Panc1 (cell line): ENCODE measurements around the gene THUMPD2. TPM values are rescaled to one million over a fixed set of nuclear protein-coding genes. Genes with fewer than 3 reads are reported as not detected.

ENCODE experiments used
- ATAC-seq: fragments of 200-7000 bp; cut with Tn5 transposase; 2 replicates; pipeline ENCODE4 v1.9.1; 2020; ENCODE audit warnings: mild to moderate bottlenecking, moderate library complexity
- BruUV-seq: library from RNA; stranded (reverse); fragments of 400-500 nt; replicated peaks from 2 replicates; lab custom pipeline; 2021; lab: Mats Ljungman, UMichigan
- CTCF ChIA-PET: fragments of 300-600 bp; sonication (Branson Sonifier 250); formaldehyde crosslinking; loops from one replicate; lab custom pipeline; 2022; ENCODE audit warnings: antibody characterized with exemption; lab: Charles Lee
- POLR2A ChIA-PET: fragments of 300-600 bp; sonication (Branson Sonifier 250); formaldehyde crosslinking; loops from one replicate; lab custom pipeline; 2022; ENCODE audit warnings: antibody characterized with exemption; lab: Charles Lee
- DNase-seq: peaks from one replicate; pipeline ENCODE4 v3.0.0-alpha.2; 2010; ENCODE audit warnings: low read depth, low spot score
- H3K27ac ChIP-seq: 2 replicates; pipeline ENCODE4 v1.5.1; 2011; ENCODE audit warnings: mild to moderate bottlenecking, low read length, inconsistent platforms
- H3K27me3 ChIP-seq: fragments of 200-500 bp; sonication (Bioruptor generic); 2 replicates; pipeline ENCODE4 v1.6.0; 2014; ENCODE audit warnings: low read length, inconsistent platforms; ENCODE audit not compliant: control insufficient read depth, insufficient read depth
- H3K36me3 ChIP-seq: fragments of 200-500 bp; sonication (Bioruptor generic); 2 replicates; pipeline ENCODE4 v1.5.1; 2014; ENCODE audit warnings: inconsistent platforms, mild to moderate bottlenecking, low read length, moderate library complexity; ENCODE audit not compliant: control insufficient read depth, insufficient read depth
- H3K4me1 ChIP-seq: 2 replicates; pipeline ENCODE4 v1.5.1; 2011; ENCODE audit warnings: inconsistent platforms, mild to moderate bottlenecking, low read length, moderate library complexity; ENCODE audit not compliant: control insufficient read depth, insufficient read depth
- H3K4me3 ChIP-seq, 2 experiments: 2 replicates each; pipeline ENCODE4 v1.5.1; 2011 to 2012; ENCODE audit warnings: low read depth in 2 of 2, low read length in 2 of 2, mild to moderate bottlenecking in 2 of 2, inconsistent platforms in 1 of 2, moderate library complexity in 1 of 2
- H3K9me3 ChIP-seq: fragments of 200-500 bp; sonication (Bioruptor generic); 2 replicates; pipeline ENCODE4 v1.5.1; 2014; ENCODE audit warnings: low read depth, mild to moderate bottlenecking, inconsistent platforms, low read length, moderate library complexity; ENCODE audit not compliant: control insufficient read depth, insufficient read depth
- CTCF ChIP-seq: fragments of 450-650 bp; IDR thresholded peaks from 2 replicates; pipeline ENCODE4 v1.5.1; 2017; ENCODE audit warnings: mild to moderate bottlenecking
- POLR2AphosphoS5 ChIP-seq: IDR thresholded peaks from 2 replicates; pipeline ENCODE4 v1.6.1; 2012; ENCODE audit warnings: mild to moderate bottlenecking, low read depth, low read length, moderate library complexity
- REST ChIP-seq, 2 experiments: IDR thresholded peaks; 2 replicates each; pipeline ENCODE4 v1.6.1; 2011 to 2012; ENCODE audit warnings: low read depth in 2 of 2, control low read depth in 1 of 2, low read length in 1 of 2, mild to moderate bottlenecking in 1 of 2, moderate library complexity in 1 of 2; ENCODE audit not compliant: insufficient read depth in 1 of 2
- SIN3A ChIP-seq: IDR thresholded peaks from 2 replicates; pipeline ENCODE4 v1.6.1; 2012; ENCODE audit warnings: low read depth, mild to moderate bottlenecking, low read length, moderate library complexity, borderline replicate concordance; ENCODE audit not compliant: insufficient read depth
- TCF7L2 ChIP-seq: IDR thresholded peaks from 2 replicates; pipeline ENCODE4 v1.6.1; 2011; ENCODE audit warnings: mild to moderate bottlenecking, low read depth, low read length, inconsistent platforms
- in situ Hi-C: cut with HindIII; loops from 2 replicates; pipeline ENCODE4 v1.10.0; 2016; ENCODE audit warnings: low sequenced_read_pairs, low pct_unique_long_range_greater_than_20kb
- intact Hi-C: fragments of 100-400 bp; cut with micrococcal nuclease; formaldehyde crosslinking; loops from one replicate; pipeline ENCODE4 v1.10.0; 2022; ENCODE audit not compliant: unreplicated experiment
- total RNA-seq: library from RNA; stranded (reverse); gene quantifications from one replicate; pipeline ENCODE4 v1.2.1, GENCODE V29; 2021; ENCODE audit not compliant: unreplicated experiment

THUMPD2 gene
- total RNA-seq, 1 experiment from 2014 or later = 13.7 TPM

- Histone ChIP-seq H3K4me3 (no peak overlapping the region), H3K9me3 (no peaks in the 10 kb centered on the region; the same call in 1 of the 2 replicates), H3K4me1 (no peaks in the 10 kb centered on the region), H3K36me3 (no peaks in the 10 kb centered on the region), H3K27ac (no peak overlapping the region), H3K27me3 (peaks cover 8% of the 10 kb centered on the region; the same call in 1 of the 2 replicates)
- ATAC-seq (no peak), DNase-seq (no peak)
- ChIA-PET CTCF (no interaction called here), POLR2A (no interaction called here)
- BruUV-seq = no TSS peak
- intact Hi-C loops = no loop called here
- in situ Hi-C loops = no loop called here
- TF ChIP-seq CTCF (no peak), REST (IDR thresholded peaks at IDR 0.05; ENCODE audit: insufficient read depth in 1 of 2, low read depth in 2 of 2, low read length in 1 of 2) (no peak)
Observed at GRCh38 chr2:39706945-39707344, 72.1 kb downstream of the THUMPD2 start.

GRCh38 chr2:39706312-39706711 lies 72.7 kb downstream of the THUMPD2 start:
- ATAC-seq (no peak), DNase-seq (no peak)
- intact Hi-C loops (no loop called here), in situ Hi-C loops (no loop called here)
- Histone ChIP-seq H3K36me3 (no peaks in the 10 kb centered on the region), H3K27me3 (peaks cover 8% of the 10 kb centered on the region; the same call in 1 of the 2 replicates), H3K9me3 (peaks cover 3% of the 10 kb centered on the region), H3K27ac (no peak overlapping the region), H3K4me3 (no peak overlapping the region), H3K4me1 (no peaks in the 10 kb centered on the region)
- CTCF ChIA-PET = no interaction called here
- POLR2A ChIA-PET = no interaction called here
- BruUV-seq = no TSS peak
- TF ChIP-seq POLR2AphosphoS5 (no peak), REST (IDR thresholded peaks at IDR 0.05; ENCODE audit: insufficient read depth in 1 of 2, low read depth in 2 of 2, low read length in 1 of 2) (no peak), CTCF (no peak), SIN3A (no peak), TCF7L2 (no peak)
